Liver (tissue), 3 donors: ENCODE measurements around the gene ERC1.

ENCODE experiments used
- MAX ChIP-seq: IDR thresholded peaks from 2 replicates; pipeline ENCODE4 v1.6.1; 2016; ENCODE audit warnings: antibody characterized with exemption
- RXRA ChIP-seq, 2 donors: IDR thresholded peaks; 2 replicates each; pipeline ENCODE4 v1.6.1; 2017 to 2018; ENCODE audit warnings: antibody characterized with exemption in 2 of 2, mild to moderate bottlenecking in 1 of 2
- TAF1 ChIP-seq: conservative IDR thresholded peaks from 2 replicates; pipeline ENCODE4 v1.6.1; 2016; ENCODE audit warnings: antibody characterized with exemption, mild to moderate bottlenecking
- TF ChIP-seq, protein P1 (sequence below): fragments of 150-350 bp; IDR thresholded peaks from 2 replicates; pipeline ENCODE4 v1.5.1; 2017; ENCODE audit warnings: improper control_type of control experiment, low read depth, low read length; ENCODE audit not compliant: missing input control
- donor health status: healthy.
- donor health status: healthy.

GRCh38 chr12:1533205-1533601, 542.2 kb downstream of the ERC1 start:
- TF ChIP-seq, protein P1, sequence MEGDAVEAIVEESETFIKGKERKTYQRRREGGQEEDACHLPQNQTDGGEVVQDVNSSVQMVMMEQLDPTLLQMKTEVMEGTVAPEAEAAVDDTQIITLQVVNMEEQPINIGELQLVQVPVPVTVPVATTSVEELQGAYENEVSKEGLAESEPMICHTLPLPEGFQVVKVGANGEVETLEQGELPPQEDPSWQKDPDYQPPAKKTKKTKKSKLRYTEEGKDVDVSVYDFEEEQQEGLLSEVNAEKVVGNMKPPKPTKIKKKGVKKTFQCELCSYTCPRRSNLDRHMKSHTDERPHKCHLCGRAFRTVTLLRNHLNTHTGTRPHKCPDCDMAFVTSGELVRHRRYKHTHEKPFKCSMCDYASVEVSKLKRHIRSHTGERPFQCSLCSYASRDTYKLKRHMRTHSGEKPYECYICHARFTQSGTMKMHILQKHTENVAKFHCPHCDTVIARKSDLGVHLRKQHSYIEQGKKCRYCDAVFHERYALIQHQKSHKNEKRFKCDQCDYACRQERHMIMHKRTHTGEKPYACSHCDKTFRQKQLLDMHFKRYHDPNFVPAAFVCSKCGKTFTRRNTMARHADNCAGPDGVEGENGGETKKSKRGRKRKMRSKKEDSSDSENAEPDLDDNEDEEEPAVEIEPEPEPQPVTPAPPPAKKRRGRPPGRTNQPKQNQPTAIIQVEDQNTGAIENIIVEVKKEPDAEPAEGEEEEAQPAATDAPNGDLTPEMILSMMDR, result no peak
- TF ChIP-seq RXRA (IDR thresholded peaks at IDR 0.05) (no peak), MAX (no peak), TAF1 (no peak)
